H1 (cell line): ENCODE results near the gene LGALS1. TPM values are rescaled to one million over a fixed set of nuclear protein-coding genes. Genes with fewer than 3 reads are reported as not detected.

Experiments used
- CTCF ChIA-PET: fragments of 300-600 bp; sonication (Branson Sonifier 250); formaldehyde crosslinking; loops from one replicate; lab custom pipeline; 2021; ENCODE audit not compliant: partially characterized antibody; lab: Charles Lee
- POLR2A ChIA-PET: fragments of 300-600 bp; sonication (Branson Sonifier 250); formaldehyde crosslinking; loops from one replicate; lab custom pipeline; 2021; ENCODE audit warnings: inconsistent platforms; ENCODE audit not compliant: partially characterized antibody; lab: Charles Lee
- DNase-seq, 2 experiments: peaks; one replicate each; pipeline versions ENCODE4 v3.0.0 to v3.0.0-alpha.2; 2010 to 2022; ENCODE audit warnings: low spot score in 2 of 2, low read depth in 1 of 2, mixed read lengths in 1 of 2
- FAIRE-seq: peaks from 2 replicates; lab custom pipeline; 2011; peaks lifted over from hg19 to GRCh38; lab: Jason Lieb, UNC
- H2AFZ ChIP-seq: 2 replicates; pipeline ENCODE4 v1.8.1; 2012; ENCODE audit warnings: low read length, inconsistent platforms
- H2AK5ac ChIP-seq: 2 replicates; pipeline ENCODE4 v1.6.1; 2013; ENCODE audit warnings: low read depth, low read length
- H2BK120ac ChIP-seq: replicated peaks from 2 replicates; pipeline ENCODE3; 2013; ENCODE audit warnings: low read depth, low read length, inconsistent platforms
- H2BK12ac ChIP-seq: 2 replicates; pipeline ENCODE4 v1.6.1; 2013; ENCODE audit warnings: low read depth, low read length
- H2BK15ac ChIP-seq: 2 replicates; pipeline ENCODE4 v1.6.1; 2013; ENCODE audit warnings: low read length
- H2BK20ac ChIP-seq: 2 replicates; pipeline ENCODE4 v1.6.1; 2013; ENCODE audit warnings: low read length
- H2BK5ac ChIP-seq: 2 replicates; pipeline ENCODE4 v1.6.1; 2013; ENCODE audit warnings: low read depth, low read length
- H3K14ac ChIP-seq: 2 replicates; pipeline ENCODE4 v1.6.1; 2013; ENCODE audit warnings: inconsistent platforms; ENCODE audit not compliant: insufficient read length
- H3K18ac ChIP-seq: 2 replicates; pipeline ENCODE4 v1.6.1; 2013; ENCODE audit warnings: low read length; ENCODE audit errors: extremely low read depth
- H3K23ac ChIP-seq: 2 replicates; pipeline ENCODE4 v1.6.1; 2013; ENCODE audit warnings: inconsistent platforms; ENCODE audit not compliant: insufficient read length
- H3K23me2 ChIP-seq: 2 replicates; pipeline ENCODE4 v1.6.1; 2013; ENCODE audit warnings: low read depth, low read length
- H3K27ac ChIP-seq: 2 replicates; pipeline ENCODE4 v1.6.1; 2011; ENCODE audit warnings: low read depth, low read length, inconsistent platforms
- H3K27me3 ChIP-seq, 4 experiments: replicated peaks in 1 of 4; 1 replicate in 1 of 4; 2 replicates in 3 of 4; pipeline versions ENCODE4 v1.6.1 to v1.8.1; 2011 to 2013; ENCODE audit warnings: low read length in 3 of 4, mild to moderate bottlenecking in 3 of 4, inconsistent platforms in 2 of 4, mixed read lengths in 2 of 4, moderate library complexity in 1 of 4; ENCODE audit not compliant: control insufficient read depth in 3 of 4, insufficient read depth in 3 of 4; ENCODE audit errors: extremely low read depth in 1 of 4
- H3K36me3 ChIP-seq, 4 experiments: 2 replicates each; pipeline versions ENCODE4 v1.6.1 to v1.8.1; 2011 to 2013; ENCODE audit warnings: mild to moderate bottlenecking in 4 of 4, low read length in 3 of 4, moderate library complexity in 2 of 4, control low read depth in 1 of 4, inconsistent platforms in 1 of 4; ENCODE audit not compliant: insufficient read depth in 4 of 4, control insufficient read depth in 2 of 4
- H3K4ac ChIP-seq: replicated peaks from 2 replicates; pipeline ENCODE3; 2013; ENCODE audit warnings: low read length, low read depth, mixed read lengths, inconsistent platforms; ENCODE audit not compliant: insufficient read length
- H3K4me1 ChIP-seq, 4 experiments: replicated peaks in 1 of 4; 1 replicate in 1 of 4; 2 replicates in 3 of 4; pipeline versions ENCODE4 v1.6.1 to v1.8.1; 2011 to 2013; ENCODE audit warnings: low read length in 3 of 4, inconsistent platforms in 2 of 4, mixed read lengths in 1 of 4; ENCODE audit not compliant: insufficient read depth in 4 of 4, control insufficient read depth in 3 of 4
- H3K4me2 ChIP-seq, 2 experiments: 2 replicates each; pipeline versions ENCODE4 v1.6.1 to v1.8.1; 2011 to 2013; ENCODE audit warnings: low read depth in 2 of 2, low read length in 2 of 2, control low read depth in 1 of 2, inconsistent platforms in 1 of 2, mild to moderate bottlenecking in 1 of 2; ENCODE audit not compliant: insufficient read depth in 1 of 2
- H3K4me3 ChIP-seq, 4 experiments: fragments of 200-600, 300-600 bp in 1 of 4; sonication (generic), shearing (Covaris generic), sonication (Bioruptor Twin) in 1 of 4; 2 replicates each; pipeline versions ENCODE4 v1.5.1 to v1.8.1; 2011 to 2016; ENCODE audit warnings: low read length in 4 of 4, low read depth in 3 of 4, control low read depth in 2 of 4, inconsistent platforms in 2 of 4, mild to moderate bottlenecking in 2 of 4, mixed read lengths in 1 of 4, moderate library complexity in 1 of 4; ENCODE audit not compliant: insufficient read depth in 2 of 4; ENCODE audit errors: extremely low read depth in 1 of 4
- H3K56ac ChIP-seq: replicated peaks from 2 replicates; pipeline ENCODE3; 2013; ENCODE audit warnings: low read depth, mild to moderate bottlenecking, mixed read lengths, low read length, inconsistent platforms; ENCODE audit not compliant: insufficient read length
- H3K79me1 ChIP-seq: 2 replicates; pipeline ENCODE4 v1.6.1; 2013; ENCODE audit warnings: low read depth, low read length, control low read depth
- H3K79me2 ChIP-seq, 2 experiments: 2 replicates each; pipeline versions ENCODE4 v1.6.1 to v1.8.1; 2012 to 2013; ENCODE audit warnings: low read length in 2 of 2, mild to moderate bottlenecking in 2 of 2, inconsistent platforms in 1 of 2; ENCODE audit not compliant: insufficient read depth in 2 of 2, control insufficient read depth in 1 of 2
- H3K9ac ChIP-seq, 4 experiments: replicated peaks in 1 of 4; 1 replicate in 1 of 4; 2 replicates in 3 of 4; pipeline versions ENCODE4 v1.6.1 to v1.8.1; 2011 to 2013; ENCODE audit warnings: low read depth in 3 of 4, low read length in 3 of 4, control low read depth in 2 of 4, mild to moderate bottlenecking in 2 of 4, moderate library complexity in 2 of 4, inconsistent platforms in 1 of 4; ENCODE audit errors: extremely low read depth in 1 of 4
- H3K9me3 ChIP-seq, 2 experiments: 2 replicates each; pipeline versions ENCODE4 v1.6.1 to v1.8.1; 2012 to 2013; ENCODE audit warnings: mild to moderate bottlenecking in 2 of 2, moderate library complexity in 2 of 2, control low read depth in 1 of 2, inconsistent platforms in 1 of 2, low read depth in 1 of 2, low read length in 1 of 2, mixed read lengths in 1 of 2; ENCODE audit not compliant: insufficient read depth in 2 of 2
- H4K20me1 ChIP-seq, 2 experiments: replicated peaks in 1 of 2; 2 replicates each; pipeline versions ENCODE3 to v1.8.1; 2011 to 2013; ENCODE audit warnings: inconsistent platforms in 2 of 2, low read length in 2 of 2, mild to moderate bottlenecking in 1 of 2; ENCODE audit not compliant: insufficient read depth in 2 of 2, control insufficient read depth in 1 of 2
- H4K5ac ChIP-seq: 2 replicates; pipeline ENCODE4 v1.6.1; 2013; ENCODE audit warnings: low read length, low read depth, mixed read lengths, inconsistent platforms; ENCODE audit not compliant: insufficient read length
- H4K8ac ChIP-seq: 2 replicates; pipeline ENCODE4 v1.8.0; 2013; ENCODE audit warnings: mild to moderate bottlenecking, moderate library complexity, low read length, inconsistent platforms; ENCODE audit not compliant: insufficient read depth; ENCODE audit errors: extremely low read depth
- H4K91ac ChIP-seq: replicated peaks from 2 replicates; pipeline ENCODE3; 2013; ENCODE audit warnings: low read length, mixed read lengths, inconsistent platforms; ENCODE audit not compliant: insufficient read length
- ASH2L ChIP-seq: fragments of 200-600, 300-600 bp; sonication (generic); IDR thresholded peaks from one replicate; pipeline ENCODE4 v1.7.1; 2017; ENCODE audit warnings: low read length
- BACH1 ChIP-seq: IDR thresholded peaks from 2 replicates; pipeline ENCODE4 v1.6.1; 2012; ENCODE audit warnings: low read length, improper control_type of control experiment
- CEBPB ChIP-seq: IDR thresholded peaks from 2 replicates; pipeline ENCODE4 v1.6.1; 2012; ENCODE audit warnings: low read depth, low read length
- CTBP2 ChIP-seq: IDR thresholded peaks from 2 replicates; pipeline ENCODE4 v1.7.0; 2011; ENCODE audit warnings: borderline replicate concordance, mild to moderate bottlenecking, moderate library complexity, mixed read lengths, low read length; ENCODE audit not compliant: insufficient read depth, insufficient read length
- JUND ChIP-seq: IDR thresholded peaks from 2 replicates; pipeline ENCODE4 v1.6.1; 2011; ENCODE audit warnings: mild to moderate bottlenecking, improper control_type of control experiment, low read length
- KDM4A ChIP-seq: IDR thresholded peaks from one replicate; pipeline ENCODE4 v1.7.1; 2012; ENCODE audit warnings: low read depth, mild to moderate bottlenecking, moderate library complexity, low read length, inconsistent platforms; ENCODE audit not compliant: severe bottlenecking
- NRF1 ChIP-seq: IDR thresholded peaks from 2 replicates; pipeline ENCODE4 v1.6.1; 2011; ENCODE audit warnings: mild to moderate bottlenecking, low read depth, low read length, improper control_type of control experiment
- RAD21 ChIP-seq, 2 experiments: IDR thresholded peaks in 1 of 2; conservative IDR thresholded peaks in 1 of 2; 2 replicates each; pipeline ENCODE4 v1.6.1; 2011; ENCODE audit warnings: low read depth in 2 of 2, low read length in 2 of 2, improper control_type of control experiment in 1 of 2, inconsistent platforms in 1 of 2, mild to moderate bottlenecking in 1 of 2, moderate library complexity in 1 of 2
- RNF2 ChIP-seq: fragments of 200-900, 300-1000 bp; sonication (generic); IDR thresholded peaks from 2 replicates; pipeline ENCODE4 v1.7.1; 2016; ENCODE audit warnings: borderline replicate concordance, low read depth, mild to moderate bottlenecking, antibody characterized with exemption, low read length; ENCODE audit not compliant: poor library complexity, severe bottlenecking; ENCODE audit errors: missing control alignments
- SAP30 ChIP-seq: fragments of 300-600 bp; sonication (generic); IDR thresholded peaks from 2 replicates; pipeline ENCODE4 v1.7.1; 2012; ENCODE audit warnings: low read length, moderate library complexity, mild to moderate bottlenecking, inconsistent platforms; ENCODE audit not compliant: insufficient read depth, insufficient replicate concordance
- SIX5 ChIP-seq: IDR thresholded peaks from 2 replicates; pipeline ENCODE4 v1.6.1; 2011; ENCODE audit warnings: mild to moderate bottlenecking, low read depth, low read length
- YY1 ChIP-seq: IDR thresholded peaks from 2 replicates; pipeline ENCODE4 v1.6.1; 2011; ENCODE audit warnings: low read depth, mild to moderate bottlenecking, low read length
- WGBS, 2 experiments: shearing (Covaris generic) in 1 of 2; methylation state at CpG; one replicate each; pipeline versions ENCODE4 v1.1.6 to v1.1.7; 2013 to 2015; ENCODE audit warnings: low lambda C conversion rate in 2 of 2, mixed read lengths in 2 of 2, inconsistent platforms in 1 of 2, low coverage in 1 of 2, missing lambda C conversion rate in 1 of 2; ENCODE audit not compliant: insufficient replicate concordance in 2 of 2, insufficient coverage in 1 of 2, insufficient read length in 1 of 2; ENCODE audit errors: extremely low coverage in 1 of 2, missing lambda C conversion rate in 1 of 2; 5-methylcytosine and 5-hydroxymethylcytosine counted together
- polyA plus RNA-seq, 7 experiments: library from polyadenylated mRNA; depleted of rRNA in 3 of 7; stranded (reverse) in 5 of 7; unstranded in 2 of 7; fragments of >200 nt in 5 of 7; fragments of 200-250 nt in 2 of 7; gene quantifications; 1 replicate in 5 of 7; 2 replicates in 1 of 7; 4 replicates in 1 of 7; pipeline versions ENCODE4 v1.2.1 to v1.2.3, GENCODE V29; 2011 to 2013; ENCODE audit warnings: missing spikeins in 2 of 7, mixed read lengths in 2 of 7
- total RNA-seq: library from RNA; stranded (reverse); fragmentation: NEBNext Ultra II Directional; extraction: Animal tissue kit (Norgen Biotek cat#: 25700); gene quantifications from 2 replicates; pipeline ENCODE4 v1.2.1, GENCODE V29; 2021

The LGALS1 gene
- total and polyA plus RNA-seq, 2 of the 8 experiments (the other 6 are each of a cell fraction or from before 2014, with no cell fraction given): 12.0 to 92.4 TPM

DNA sequence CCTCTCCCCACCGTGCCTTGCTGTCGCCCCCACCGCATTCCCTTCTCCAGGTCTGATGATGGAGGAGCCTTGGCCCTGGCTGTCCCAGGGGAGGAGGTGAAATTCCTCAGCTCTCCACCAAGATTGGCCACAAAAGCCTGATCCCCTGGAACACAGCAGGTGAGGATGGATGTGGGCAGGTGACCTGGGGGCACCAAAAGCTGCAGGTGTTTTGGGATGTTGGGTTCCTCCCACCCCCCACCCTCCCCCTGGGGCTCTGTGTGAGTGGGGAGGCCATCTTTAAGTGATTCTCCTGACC is 22.1 kb downstream of the LGALS1 start:
- Histone ChIP-seq H2BK12ac (no peak overlapping the region), H3K36me3 (peaks cover 2 to 21% (median 10%) of the 10 kb centered on the region in 4 experiments; a peak in 6 of 8 replicates), H2BK15ac (no peak overlapping the region), H2AFZ (no peak overlapping the region), H3K4me2 (peak overlapping the region; percentile 71 to 90), H4K20me1 (peaks cover 0 to 1% of the 10 kb centered on the region in 2 experiments), H2AK5ac (no peak overlapping the region), H3K23ac (no peak overlapping the region), H3K79me2 (no peaks in the 10 kb centered on the region), H4K5ac (peak overlapping the region; percentile 8), H3K9me3 (no peaks in the 10 kb centered on the region), H3K27me3 (no peaks in the 10 kb centered on the region), H2BK20ac (no peak overlapping the region), H3K79me1 (no peaks in the 10 kb centered on the region; the same call in none of the 2 replicates), H3K18ac (peak overlapping the region; percentile 90), H3K4me1 (peaks cover 0 to 4% (median 0%) of the 10 kb centered on the region in 4 experiments; a peak in 2 of 7 replicates), H2BK5ac (peak overlapping the region; percentile 86; the same call in 1 of the 2 replicates), H3K4me3 (peak overlapping the region; percentile 52 to 76 (median 72)), H3K9ac (peak overlapping the region in 2 of 4 experiments; percentile 58 to 63; a peak in 3 of 7 replicates), H3K23me2 (peaks cover 6% of the 10 kb centered on the region; the same call in 1 of the 2 replicates), H4K91ac (no peak overlapping the region), H3K4ac (peak overlapping the region; percentile 64), H3K27ac (peak overlapping the region; percentile 31; the same call in 1 of the 2 replicates), H3K56ac (no peak overlapping the region), H3K14ac (no peak overlapping the region), H4K8ac (peak overlapping the region; percentile 36; the same call in 1 of the 2 replicates), H2BK120ac (no peak overlapping the region)
- POLR2A ChIA-PET: interaction anchor here (0.6 to 4.8 kb wide), 17 partner anchors 11 to 109 kb away, joined by 3 to 30 read pairs (median 4); partner anchors contain the start of genes GGA1, NOL12, PDXP and SH3BP1
- FAIRE-seq (no peak), DNase-seq (peak in 1 of 2 experiments; percentile 73)
- WGBS, 2 experiments: 10% methylated on average over 3 of the region's 3 CpGs; no CpG with 5 or more reads in 1 of the 2 experiments
- CTCF ChIA-PET: interaction anchor here (0.6 to 3.9 kb wide), 11 partner anchors 11 to 138 kb away, joined by 3 to 14 read pairs (median 5); partner anchors contain the start of genes LGALS1 and NOL12
- no peak for TF ChIP-seq SAP30
- no peak for TF ChIP-seq NRF1
- no peak for TF ChIP-seq ASH2L
- TF ChIP-seq RAD21 (IDR thresholded peaks at IDR 0.05 in 1 of 2, conservative IDR thresholded peaks at IDR 0.05 in 1 of 2; ENCODE audit: low read depth in 2 of 2, low read length in 2 of 2): 0 out of 4 replicates have a peak, but pooled peaks of 1 of the 2 experiments have one; percentile 1
- TF ChIP-seq SIX5: no peak
- TF ChIP-seq KDM4A: no peak
- TF ChIP-seq BACH1: no peak
- TF ChIP-seq RNF2: no peak
- no peak for TF ChIP-seq CEBPB
- no peak for TF ChIP-seq CTBP2
- TF ChIP-seq YY1: 0 out of 2 replicates have a peak, but pooled peaks have one; percentile 33
- no peak for TF ChIP-seq JUND
